Duodenal mucosa (tissue), 2 donors: ENCODE results near the gene TEKTIP1.

Experiments used
- H3K27ac ChIP-seq: one replicate; pipeline ENCODE4 v1.7.0; 2013; ENCODE audit warnings: low read depth, low read length
- H3K27me3 ChIP-seq, 2 donors: one replicate each; pipeline ENCODE4 v1.7.0; 2013; ENCODE audit warnings: low read length in 2 of 2, control low read depth in 1 of 2; ENCODE audit not compliant: insufficient read depth in 2 of 2, control insufficient read depth in 1 of 2
- H3K36me3 ChIP-seq, 2 donors: one replicate each; pipeline ENCODE4 v1.7.0; 2013; ENCODE audit warnings: low read length in 2 of 2, control low read depth in 1 of 2; ENCODE audit not compliant: insufficient read depth in 2 of 2, control insufficient read depth in 1 of 2
- H3K4me1 ChIP-seq, 2 donors: one replicate each; pipeline ENCODE4 v1.7.0; 2013; ENCODE audit warnings: low read length in 2 of 2, control low read depth in 1 of 2; ENCODE audit not compliant: insufficient read depth in 2 of 2, control insufficient read depth in 1 of 2
- H3K4me3 ChIP-seq, 2 donors: one replicate each; pipeline ENCODE4 v1.7.0; 2013; ENCODE audit warnings: low read length in 2 of 2, low read depth in 1 of 2
- H3K9ac ChIP-seq, 2 donors: one replicate each; pipeline ENCODE4 v1.7.0; 2013; ENCODE audit warnings: low read length in 2 of 2, low read depth in 1 of 2
- H3K9me3 ChIP-seq, 2 donors: one replicate each; pipeline ENCODE4 v1.7.0; 2013; ENCODE audit warnings: low read length in 2 of 2, control low read depth in 1 of 2; ENCODE audit not compliant: control insufficient read depth in 1 of 2

Gene TEKTIP1

GRCh38 chr19:3538965-3539755 lies at the start of gene TEKTIP1:
Gene TEKTIP1, plus strand, starts transcription at chr19:3539174. Its CDS starts 4 bp downstream, at chr19:3539178.
- Histone ChIP-seq H3K9ac (no peak within 1 kb of the TSS), H3K36me3 (peaks cover 9 to 24% of the 10 kb centered on the region in 2 donors), H3K4me3 (no peak within 1 kb of the TSS), H3K4me1 (no peaks in the 10 kb centered on the region), H3K27ac (no peak within 1 kb of the TSS), H3K9me3 (no peaks in the 10 kb centered on the region), H3K27me3 (no peaks in the 10 kb centered on the region)

DNA sequence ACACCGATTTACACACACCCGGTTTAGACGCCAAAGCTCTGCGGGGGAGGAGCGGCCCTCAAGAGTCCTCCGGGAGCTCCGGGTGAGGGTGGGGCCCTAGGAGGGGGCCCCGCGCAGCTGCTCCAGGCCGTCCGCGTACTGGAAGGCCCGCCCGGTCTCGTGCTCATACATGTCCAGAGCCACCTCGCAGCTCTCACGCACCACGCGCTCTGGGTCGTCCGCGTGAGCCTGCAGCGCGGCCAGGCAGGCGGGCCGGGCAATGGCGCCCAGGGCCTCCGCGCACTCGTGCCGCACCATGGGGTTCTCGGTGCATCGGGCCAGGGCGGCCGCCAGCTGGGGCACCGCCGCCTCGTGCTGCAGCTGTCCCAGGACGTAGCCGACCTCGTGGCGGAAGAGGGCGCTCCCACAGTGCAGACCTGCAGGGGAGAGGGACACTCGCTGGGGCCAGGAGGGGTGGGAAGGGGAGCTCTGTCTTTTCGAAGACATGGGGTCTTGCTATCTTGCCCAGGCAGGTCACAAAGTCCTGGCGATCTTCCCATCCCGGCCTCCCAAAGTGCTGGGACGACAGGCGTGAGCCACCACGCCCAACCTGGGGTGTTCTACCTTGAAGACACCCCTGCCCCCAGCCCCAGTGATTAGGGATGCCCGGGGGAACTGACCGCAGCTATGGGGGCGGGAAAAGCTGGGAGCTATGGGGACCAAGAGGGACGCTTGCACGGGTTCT lies 47.4 kb upstream of the TEKTIP1 start:
- Histone ChIP-seq H3K27me3 (no peaks in the 10 kb centered on the region), H3K9ac (no peak overlapping the region), H3K4me3 (no peak overlapping the region), H3K4me1 (no peaks in the 10 kb centered on the region), H3K27ac (no peak overlapping the region), H3K9me3 (no peaks in the 10 kb centered on the region), H3K36me3 (peaks cover 5 to 41% of the 10 kb centered on the region in 2 donors)

DNA sequence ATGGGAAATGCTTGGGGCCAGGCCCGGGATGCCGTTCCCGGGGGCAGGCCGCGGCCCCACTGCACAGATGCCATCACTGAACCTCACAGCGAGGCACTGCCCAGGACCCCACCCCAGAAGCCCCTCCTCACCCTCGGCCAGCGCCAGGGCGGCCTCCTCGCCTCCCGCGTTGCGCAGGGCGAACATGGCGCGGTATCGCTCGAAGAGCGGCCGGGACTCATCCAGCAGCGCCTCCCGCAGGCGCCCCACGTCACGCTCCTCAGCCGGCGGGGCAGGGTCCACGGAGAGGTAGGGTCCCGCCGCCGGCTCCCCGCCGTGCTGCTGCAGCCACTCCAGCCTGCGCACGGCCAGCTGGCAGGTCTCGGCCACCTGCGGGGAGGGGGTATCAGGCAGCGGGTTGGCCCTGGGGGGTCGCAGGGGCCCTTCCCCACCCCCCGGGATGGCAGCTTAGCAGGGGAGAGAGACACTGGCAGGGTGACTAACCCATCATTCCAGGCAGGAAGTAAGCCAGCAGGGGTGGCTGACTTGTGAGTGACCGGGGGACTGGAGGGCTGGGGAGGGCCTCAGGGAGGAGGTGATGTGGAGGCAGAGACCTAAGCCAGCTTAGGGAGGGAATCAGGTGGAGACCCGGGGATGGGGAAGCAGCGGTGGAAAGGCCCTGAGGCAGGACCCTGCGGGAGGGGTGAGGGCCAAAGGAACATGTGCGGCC lies 46.7 kb upstream of the TEKTIP1 start:
- H3K9ac ChIP-seq: no peak overlapping the region
- no peaks in the 10 kb centered on the region for H3K27me3 ChIP-seq

DNA sequence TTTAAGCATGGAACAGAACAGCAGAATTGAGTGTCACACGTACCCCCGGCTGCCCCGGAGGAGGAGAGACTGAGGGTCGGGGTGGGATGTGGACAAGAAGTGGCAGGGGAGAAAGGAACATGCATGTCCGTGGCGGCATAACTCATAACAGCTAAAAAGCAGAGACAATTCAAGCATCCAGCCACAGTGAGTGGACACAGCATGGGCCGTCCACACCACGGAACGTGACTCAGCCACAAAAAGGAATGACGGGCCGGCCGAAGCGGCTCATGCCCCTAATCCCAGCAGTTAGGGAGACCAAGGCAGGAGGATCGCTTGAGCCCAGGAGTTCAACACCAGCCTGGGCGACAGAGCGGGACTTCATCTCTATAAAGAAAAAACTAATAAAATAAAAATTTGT lies 46.1 kb upstream of the TEKTIP1 start:
- peaks cover 5 to 49% of the 10 kb centered on the region in 2 donors for H3K36me3 ChIP-seq
- H3K9me3 ChIP-seq: no peaks in the 10 kb centered on the region
- no peak overlapping the region for H3K27ac ChIP-seq
- no peak overlapping the region for H3K4me3 ChIP-seq
- no peaks in the 10 kb centered on the region for H3K4me1 ChIP-seq
- no peak overlapping the region for H3K9ac ChIP-seq
- H3K27me3 ChIP-seq: no peaks in the 10 kb centered on the region

More for the DNA sequence above, 46.7 kb upstream of the TEKTIP1 start:
- H3K27ac ChIP-seq: no peak overlapping the region
- H3K4me1 ChIP-seq: no peaks in the 10 kb centered on the region
- H3K36me3 ChIP-seq: peaks cover 5 to 47% of the 10 kb centered on the region in 2 donors
- no peaks in the 10 kb centered on the region for H3K9me3 ChIP-seq
- no peak overlapping the region for H3K4me3 ChIP-seq

- Histone ChIP-seq H3K4me1 (no peaks in the 10 kb centered on the region), H3K27me3 (no peaks in the 10 kb centered on the region), H3K27ac (no peak overlapping the region), H3K9me3 (no peaks in the 10 kb centered on the region), H3K9ac (no peak overlapping the region), H3K4me3 (no peak overlapping the region), H3K36me3 (peaks cover 5 to 49% of the 10 kb centered on the region in 2 donors)
These were observed 45.3 kb upstream of the TEKTIP1 start for GRCh38 chr19:3493651-3494050.

- no peak overlapping the region for H3K9ac ChIP-seq
- no peak overlapping the region for H3K4me3 ChIP-seq
- H3K4me1 ChIP-seq: no peaks in the 10 kb centered on the region
- peaks cover 5 to 49% of the 10 kb centered on the region in 2 donors for H3K36me3 ChIP-seq
- H3K27ac ChIP-seq: no peak overlapping the region
- H3K9me3 ChIP-seq: no peaks in the 10 kb centered on the region
- no peaks in the 10 kb centered on the region for H3K27me3 ChIP-seq
These were observed 44.9 kb upstream of the TEKTIP1 start for GRCh38 chr19:3494051-3494450.

GRCh38 chr19:3494559-3494958 lies 44.4 kb upstream of the TEKTIP1 start:
- H3K4me3 ChIP-seq: no peak overlapping the region
- H3K9me3 ChIP-seq: no peaks in the 10 kb centered on the region
- peaks cover 5 to 49% of the 10 kb centered on the region in 2 donors for H3K36me3 ChIP-seq
- no peak overlapping the region for H3K9ac ChIP-seq
- no peak overlapping the region for H3K27ac ChIP-seq
- H3K4me1 ChIP-seq: peaks cover under 1% of the 10 kb centered on the region in 2 donors
- H3K27me3 ChIP-seq: no peaks in the 10 kb centered on the region

DNA sequence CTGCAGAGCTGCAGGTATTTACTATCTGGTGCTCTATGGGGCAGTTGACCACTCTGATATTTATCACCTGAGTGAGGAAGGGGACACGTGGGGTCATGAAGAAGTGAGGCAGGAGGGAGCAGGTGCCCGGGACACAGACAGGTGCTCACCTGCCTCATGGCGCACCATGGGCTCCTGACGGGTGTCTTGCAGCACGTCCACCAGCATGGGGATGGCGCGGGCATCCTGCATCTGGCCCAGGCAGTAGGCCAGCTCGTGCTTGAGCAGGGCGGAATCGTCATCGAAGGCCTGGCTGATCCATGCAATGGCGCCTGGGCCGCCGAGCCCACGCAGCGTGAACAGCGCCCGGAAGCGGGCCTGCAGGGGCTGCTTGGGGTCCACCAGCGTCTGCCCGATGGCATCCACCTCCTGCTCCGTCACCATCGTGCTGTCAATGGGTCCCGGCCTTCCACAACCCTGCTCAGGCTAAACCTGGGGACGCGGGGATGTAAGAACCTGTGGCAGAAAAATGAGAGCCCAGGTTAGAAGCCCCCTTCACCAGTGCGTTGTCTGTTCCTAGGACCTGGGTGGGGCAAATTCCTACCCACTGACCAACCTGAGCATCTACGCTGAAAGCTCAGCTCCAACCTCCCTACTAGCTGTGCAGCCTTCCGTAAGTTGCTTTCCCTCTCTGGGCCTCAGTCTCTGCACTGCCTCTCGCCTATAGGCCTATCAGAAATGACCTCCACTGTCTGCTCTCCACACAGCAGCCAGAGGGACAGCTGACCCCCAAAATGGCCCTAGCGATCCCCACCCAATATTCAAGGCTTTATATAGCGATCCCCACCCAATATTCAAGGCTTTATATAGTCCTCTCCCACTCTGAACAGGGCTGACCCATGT lies 42.3 kb upstream of the TEKTIP1 start:
- Histone ChIP-seq H3K4me3 (no peak overlapping the region), H3K4me1 (peaks cover 10 to 11% of the 10 kb centered on the region in 2 donors), H3K27me3 (no peaks in the 10 kb centered on the region), H3K9ac (no peak overlapping the region), H3K9me3 (no peaks in the 10 kb centered on the region), H3K27ac (no peak overlapping the region), H3K36me3 (peaks cover 3 to 44% of the 10 kb centered on the region in 2 donors)

DNA sequence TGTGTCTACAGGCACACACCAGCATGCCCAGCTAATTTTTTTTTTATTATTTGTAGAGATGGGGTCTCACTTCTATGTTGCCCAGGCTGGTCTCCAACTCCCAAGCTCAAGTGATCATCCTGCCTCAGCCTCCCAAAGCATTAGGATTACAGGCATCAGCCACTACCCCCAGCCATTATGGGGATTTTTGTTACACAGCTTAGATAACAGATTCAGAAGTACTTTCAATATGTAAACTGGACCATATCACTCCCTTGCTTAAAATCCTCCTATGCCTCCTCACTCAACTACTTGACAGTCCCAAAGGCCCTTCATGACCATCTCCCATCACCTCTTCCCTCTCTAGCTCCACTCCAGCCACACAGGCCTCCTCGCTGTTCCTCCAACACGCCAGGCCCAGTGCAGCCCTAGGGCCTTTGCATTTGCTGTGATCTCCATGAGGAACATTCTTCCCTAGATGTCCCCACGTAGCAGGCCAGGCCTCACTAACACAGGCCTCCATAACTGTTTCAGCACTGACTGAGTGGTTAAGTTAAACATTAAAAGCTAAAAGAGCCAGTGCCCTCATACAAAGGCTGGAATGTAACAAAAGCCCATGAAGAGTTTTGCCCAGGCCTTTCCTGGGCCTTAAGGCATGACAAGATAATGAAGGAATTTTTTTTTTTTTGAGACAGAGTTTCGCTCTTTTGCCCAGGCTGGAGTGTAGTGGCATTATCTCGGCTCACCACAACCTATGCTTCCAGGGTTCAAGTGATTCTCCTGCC lies 41.0 kb upstream of the TEKTIP1 start:
- Histone ChIP-seq H3K9me3 (no peaks in the 10 kb centered on the region), H3K27ac (no peak overlapping the region), H3K4me1 (peaks cover 10 to 11% of the 10 kb centered on the region in 2 donors), H3K27me3 (no peaks in the 10 kb centered on the region), H3K36me3 (peaks cover 0 to 33% of the 10 kb centered on the region in 2 donors), H3K4me3 (no peak overlapping the region), H3K9ac (no peak overlapping the region)
